K562 (cell line): ENCODE results near the gene SPPL3. TPM values are rescaled to one million over a fixed set of nuclear protein-coding genes. Genes with fewer than 3 reads are reported as not detected.

Source experiments
- ATAC-seq: fragments of 200-7000 bp; cut with Tn5 transposase; 3 replicates; pipeline ENCODE4 v1.9.1; 2020; ENCODE audit warnings: moderate library complexity
- BruUV-seq: library from RNA; stranded (reverse); fragments of 400-500 nt; replicated peaks from 2 replicates; lab custom pipeline; 2021; lab: Mats Ljungman, UMichigan
- CTCF ChIA-PET: fragments of 300-600 bp; formaldehyde crosslinking; extraction: SDS; loops from one replicate; lab custom pipeline; 2021; ENCODE audit warnings: low intra/inter-chr PET ratio; lab: Yijun Ruan, JAX
- POLR2A ChIA-PET: fragments of 300-600, 350-650 bp; sonication (Branson Sonifier 250); formaldehyde crosslinking; extraction: SDS; loops from one replicate; lab custom pipeline; 2021; ENCODE audit warnings: antibody characterized with exemption, inconsistent platforms; lab: Yijun Ruan, JAX
- DNase-seq, 4 experiments: peaks; one replicate each; pipeline versions ENCODE4 v3.0.0 to v3.0.0-alpha.2; 2011 to 2018; ENCODE audit warnings: low spot score in 3 of 4, mixed read lengths in 3 of 4; ENCODE audit errors: extremely low read depth in 1 of 4
- FAIRE-seq: peaks from 2 replicates; lab custom pipeline; 2011; peaks lifted over from hg19 to GRCh38; lab: Jason Lieb, UNC
- H2AFZ ChIP-seq: 2 replicates; pipeline ENCODE4 v1.6.0; 2011; ENCODE audit warnings: low read depth, low read length, control low read depth, inconsistent platforms
- H3K27ac ChIP-seq: fragments of 200-600 bp; 3 replicates; pipeline ENCODE4 v1.8.0; 2011; ENCODE audit warnings: low read depth, mild to moderate bottlenecking, control low read depth, inconsistent platforms, low read length, moderate library complexity, mixed read lengths; ENCODE audit errors: extremely low read depth
- H3K27me3 ChIP-seq, 2 experiments: fragments of 300-600 bp in 1 of 2; 2 replicates in 1 of 2; 3 replicates in 1 of 2; pipeline versions ENCODE4 v1.6.0 to v1.8.0; 2011; ENCODE audit warnings: inconsistent platforms in 2 of 2, low read length in 2 of 2, mild to moderate bottlenecking in 1 of 2, mixed read lengths in 1 of 2, moderate library complexity in 1 of 2; ENCODE audit not compliant: control insufficient read depth in 2 of 2, insufficient read depth in 2 of 2
- H3K36me3 ChIP-seq: fragments of 300-600 bp; 3 replicates; pipeline ENCODE4 v1.8.0; 2011; ENCODE audit warnings: mild to moderate bottlenecking, low read length, inconsistent platforms; ENCODE audit not compliant: control insufficient read depth, insufficient read depth
- H3K4me1 ChIP-seq, 2 experiments: fragments of 200-600 bp in 1 of 2; replicated peaks in 1 of 2; 2 replicates in 1 of 2; 3 replicates in 1 of 2; pipeline versions ENCODE4 v1.5.1 to v1.8.0; 2011; ENCODE audit warnings: inconsistent platforms in 2 of 2, low read length in 2 of 2, mild to moderate bottlenecking in 1 of 2, mixed read lengths in 1 of 2, moderate library complexity in 1 of 2; ENCODE audit not compliant: control insufficient read depth in 2 of 2, insufficient read depth in 2 of 2
- H3K4me2 ChIP-seq: 2 replicates; pipeline ENCODE4 v1.6.1; 2011; ENCODE audit warnings: low read length, control low read depth, inconsistent platforms, mixed read lengths; ENCODE audit not compliant: insufficient read depth
- H3K4me3 ChIP-seq: fragments of 200-600 bp; sonication (generic), shearing (Covaris generic); 2 replicates; pipeline ENCODE4 v1.5.1; 2016; ENCODE audit warnings: control low read depth, inconsistent platforms
- H3K79me2 ChIP-seq: fragments of 200-600 bp; 3 replicates; pipeline ENCODE4 v1.8.0; 2011; ENCODE audit warnings: low read length, inconsistent platforms; ENCODE audit not compliant: control insufficient read depth, insufficient read depth
- H3K9ac ChIP-seq, 2 experiments: 2 replicates each; pipeline versions ENCODE4 v1.6.0 to v1.6.1; 2011; ENCODE audit warnings: low read depth in 2 of 2, low read length in 2 of 2, control low read depth in 1 of 2, inconsistent platforms in 1 of 2, mild to moderate bottlenecking in 1 of 2, mixed read lengths in 1 of 2; ENCODE audit not compliant: insufficient read depth in 1 of 2
- H3K9me1 ChIP-seq: one replicate; pipeline ENCODE4 v1.6.0; 2011; ENCODE audit warnings: inconsistent platforms, mild to moderate bottlenecking, low read length, moderate library complexity; ENCODE audit not compliant: control insufficient read depth, insufficient read depth
- H3K9me3 ChIP-seq: replicated peaks from 2 replicates; pipeline ENCODE4 v1.5.1; 2011; ENCODE audit warnings: low read depth, low read length, inconsistent platforms; ENCODE audit not compliant: control insufficient read depth, insufficient read depth
- H4K20me1 ChIP-seq: replicated peaks from 2 replicates; pipeline ENCODE4 v1.6.1; 2011; ENCODE audit warnings: low read length, inconsistent platforms, mixed read lengths; ENCODE audit not compliant: control insufficient read depth, insufficient read depth
- E2F3 ChIP-seq: fragments of 250-450 bp; sonication (Bioruptor Pico); IDR thresholded peaks from 2 replicates; pipeline ENCODE4 v1.4.0; 2020; ENCODE audit warnings: mild to moderate bottlenecking
- ELF4 ChIP-seq: fragments of 450-650 bp; formaldehyde crosslinking; IDR thresholded peaks from 2 replicates; pipeline ENCODE4 v1.4.0; 2022; ENCODE audit warnings: missing genetic modification characterization
- GMEB1 ChIP-seq: fragments of 250-450 bp; sonication (Bioruptor Pico); IDR thresholded peaks from 2 replicates; pipeline ENCODE4 v1.4.0; 2020; ENCODE audit warnings: mild to moderate bottlenecking
- IFI16 ChIP-seq: fragments of 250-450 bp; sonication (Bioruptor Pico); IDR thresholded peaks from 2 replicates; pipeline ENCODE4 v2.1.2; 2022; ENCODE audit warnings: mild to moderate bottlenecking, inconsistent platforms
- KAT8 ChIP-seq: fragments of 450-650 bp; IDR thresholded peaks from 2 replicates; pipeline ENCODE4 v1.6.1; 2016; ENCODE audit warnings: low read depth, mild to moderate bottlenecking
- MAZ ChIP-seq, 2 experiments: fragments of 450-650 bp in 1 of 2; sonication (generic) in 1 of 2; formaldehyde crosslinking; IDR thresholded peaks in 1 of 2; conservative IDR thresholded peaks in 1 of 2; 2 replicates each; pipeline versions ENCODE4 v1.4.0 to v1.5.0; 2020; ENCODE audit warnings: mild to moderate bottlenecking in 1 of 2, missing genetic modification reagents in 1 of 2
- MECOM ChIP-seq: fragments of 250-450 bp; sonication (Bioruptor Pico); IDR thresholded peaks from 2 replicates; pipeline ENCODE4 v1.8.0; 2022; ENCODE audit warnings: inconsistent platforms
- SNRNP70 ChIP-seq: fragments of 200-400 bp; formaldehyde crosslinking; optimal IDR thresholded peaks from 2 replicates; pipeline ENCODE3; 2017; ENCODE audit warnings: low read depth, low read length
- TBP ChIP-seq: optimal IDR thresholded peaks from 2 replicates; pipeline ENCODE3; 2011; ENCODE audit warnings: low read depth, low read length, improper control_type of control experiment
- TFAM ChIP-seq: fragments of 250-450 bp; sonication (Bioruptor Pico); conservative IDR thresholded peaks from 2 replicates; pipeline ENCODE4 v1.5.0; 2021; ENCODE audit warnings: mild to moderate bottlenecking, moderate library complexity
- ZBTB34 ChIP-seq: fragments of 250-450 bp; sonication (Bioruptor Pico); IDR thresholded peaks from 2 replicates; pipeline ENCODE4 v1.8.0; 2021; ENCODE audit warnings: mild to moderate bottlenecking, moderate library complexity
- ZFP36 ChIP-seq: fragments of 150-350 bp; IDR thresholded peaks from 2 replicates; pipeline ENCODE4 v1.6.1; 2018; ENCODE audit warnings: low read length, low read depth; ENCODE audit not compliant: partially characterized antibody
- ZNF140 ChIP-seq: fragments of 250-450 bp; sonication (Bioruptor Pico); IDR thresholded peaks from 2 replicates; pipeline ENCODE4 v1.8.0; 2021; ENCODE audit warnings: moderate library complexity, mild to moderate bottlenecking, inconsistent platforms
- ZNF408 ChIP-seq: fragments of 250-450 bp; sonication (Bioruptor Pico); IDR thresholded peaks from 2 replicates; pipeline ENCODE4 v1.4.0; 2020; ENCODE audit warnings: low read depth, mild to moderate bottlenecking, moderate library complexity
- WGBS: fragments of 100-300 bp; shearing (Covaris generic); methylation state at CpG from one replicate; pipeline ENCODE4 v1.1.6; 2016; ENCODE audit warnings: low coverage, mixed read lengths; ENCODE audit not compliant: insufficient coverage; ENCODE audit errors: missing lambda C conversion rate; 5-methylcytosine and 5-hydroxymethylcytosine counted together
- in situ Hi-C: fragments of 300-500 bp; cut with MboI; formaldehyde crosslinking; loops from 4 replicates; pipeline ENCODE4 v1.15.0; 2018; ENCODE audit warnings: inconsistent platforms, mixed read lengths
- intact Hi-C: fragments of 100-400 bp; cut with micrococcal nuclease; formaldehyde crosslinking; loops from 2 replicates; pipeline ENCODE4 v1.14.2; 2022
- polyA plus RNA-seq, 8 experiments: library from polyadenylated mRNA; depleted of rRNA in 4 of 8; stranded (reverse) in 5 of 8; unstranded in 3 of 8; fragments of >200 nt; fragmentation: Nextera tagmentation in 2 of 8; fragmentation: Illumina TruSeq in 1 of 8; extraction: Ambion mirVana in 2 of 8; extraction: Trizol in 1 of 8; gene quantifications; 2 replicates each; pipeline versions ENCODE4 v1.2.1 to v1.2.3, GENCODE V29; 2011 to 2014; ENCODE audit warnings: inconsistent platforms in 1 of 8, missing spikeins in 1 of 8
- total RNA-seq, 7 experiments: library from RNA; depleted of rRNA in 6 of 7; stranded (reverse); fragments of >200 nt in 6 of 7; fragmentation: Illumina TruSeq in 2 of 7; extraction: Trizol in 2 of 7; gene quantifications; 2 replicates each; pipeline versions ENCODE4 v1.2.1 to v1.2.3, GENCODE V29; 2011 to 2021; ENCODE audit warnings: low replicate concordance in 1 of 7

Gene SPPL3
- total and polyA plus RNA-seq, 9 of the 15 experiments (the other 6 are each of a cell fraction or from before 2014, with no cell fraction given): 2.9 to 32.1 (median 7.1) TPM

- no peaks in the 10 kb centered on the region for H3K9me3 ChIP-seq
- no peak for FAIRE-seq
- H3K27ac ChIP-seq: no peak overlapping the region
- H4K20me1 ChIP-seq: no peaks in the 10 kb centered on the region
- POLR2A ChIA-PET: interaction anchor here (1.3 to 1.6 kb wide), 3 partner anchors 8 to 37 kb away, joined by 3 to 4 read pairs (median 3); no protein-coding TSS in a partner anchor
- H3K4me2 ChIP-seq: no peak overlapping the region
- peaks cover 0 to 4% of the 10 kb centered on the region in 2 experiments; a peak in 1 of 5 replicates for H3K4me1 ChIP-seq
- no peak for ATAC-seq
- CTCF ChIA-PET: no interaction called here
- intact Hi-C loops (no loop called here), in situ Hi-C loops (no loop called here)
- no peak overlapping the region for H2AFZ ChIP-seq
- no peaks in the 10 kb centered on the region for H3K9me1 ChIP-seq
- BruUV-seq: no TSS peak
- peaks cover 9% of the 10 kb centered on the region; the same call in 1 of the 3 replicates for H3K36me3 ChIP-seq
- no peak overlapping the region for H3K4me3 ChIP-seq
- WGBS: 16% methylated on average over 4 of the region's 4 CpGs
- no peak overlapping the region for H3K9ac ChIP-seq
- TF ChIP-seq IFI16 (CRISPR knock-in tag): no peak
- no peak for TF ChIP-seq ZNF140 (CRISPR knock-in tag)
- no peak for TF ChIP-seq MECOM (CRISPR knock-in tag)
- no peak for TF ChIP-seq ZNF408 (CRISPR knock-in tag)
- no peak for TF ChIP-seq SNRNP70
- TF ChIP-seq E2F3 (CRISPR knock-in tag): no peak
- no peak for TF ChIP-seq KAT8
- TF ChIP-seq ZBTB34: no peak
- TF ChIP-seq TFAM (CRISPR knock-in tag): no peak
- no peak for TF ChIP-seq GMEB1 (CRISPR knock-in tag)
- no peak for TF ChIP-seq ZFP36
- no peak for TF ChIP-seq TBP
- TF ChIP-seq ELF4: no peak
- TF ChIP-seq MAZ (CRISPR knock-in tag; conservative IDR thresholded peaks at IDR 0.05 in 1 of 2, IDR thresholded peaks at IDR 0.05 in 1 of 2): no peak
- no peaks in the 10 kb centered on the region for H3K79me2 ChIP-seq
- H3K27me3 ChIP-seq: no peaks in the 10 kb centered on the region
- no peak for DNase-seq
Observed at GRCh38 chr12:120757226-120757742, 146.9 kb downstream of the SPPL3 start.
